Neural cell (in vitro differentiated cells): ENCODE results near the gene BCL2. TPM values are rescaled to one million over a fixed set of nuclear protein-coding genes. Genes with fewer than 3 reads are reported as not detected.

ENCODE experiments used
- H2AFZ ChIP-seq: fragments of 200-600, 300-800 bp; sonication (generic), shearing (Covaris generic); 2 replicates; pipeline ENCODE4 v1.6.0; 2014; ENCODE audit warnings: low read depth, mild to moderate bottlenecking, antibody characterized with exemption, low read length, moderate library complexity
- H3F3A ChIP-seq: fragments of 200-600 bp; shearing (Covaris generic); 2 replicates; pipeline ENCODE4 v1.6.1; 2016; ENCODE audit warnings: mild to moderate bottlenecking, moderate library complexity, mixed read lengths, antibody characterized with exemption, low read length; ENCODE audit not compliant: insufficient read depth, poor library complexity, severe bottlenecking
- H3K27ac ChIP-seq: fragments of 200-600, 300-800 bp; sonication (generic), shearing (Covaris generic); 2 replicates; pipeline ENCODE4 v1.5.1; 2014; ENCODE audit warnings: mild to moderate bottlenecking, low read length, moderate library complexity
- H3K27me3 ChIP-seq: fragments of 300-800, 200-600 bp; sonication (generic), shearing (Covaris generic); 2 replicates; pipeline ENCODE4 v1.6.0; 2014; ENCODE audit warnings: mild to moderate bottlenecking, low read depth, low read length, moderate library complexity; ENCODE audit not compliant: insufficient read depth
- H3K36me3 ChIP-seq: fragments of 300-800, 200-600 bp; sonication (generic), shearing (Covaris generic); 2 replicates; pipeline ENCODE4 v1.5.1; 2014; ENCODE audit warnings: mild to moderate bottlenecking, antibody characterized with exemption, low read length, moderate library complexity; ENCODE audit not compliant: insufficient read depth
- H3K4me2 ChIP-seq: fragments of 300-800, 200-600 bp; sonication (generic), shearing (Covaris generic); 2 replicates; pipeline ENCODE4 v1.6.0; 2014; ENCODE audit warnings: mild to moderate bottlenecking, low read length
- H3K4me3 ChIP-seq: fragments of 300-800, 200-600 bp; sonication (generic), shearing (Covaris generic); 2 replicates; pipeline ENCODE4 v1.5.1; 2014; ENCODE audit warnings: mild to moderate bottlenecking, low read length, moderate library complexity
- H3K79me2 ChIP-seq: fragments of 200-600 bp; shearing (Covaris generic); replicated peaks from 2 replicates; pipeline ENCODE4 v1.6.0; 2014; ENCODE audit warnings: mild to moderate bottlenecking, low read length, moderate library complexity; ENCODE audit not compliant: insufficient read depth
- H3K9ac ChIP-seq: fragments of 300-800, 200-600 bp; sonication (generic), shearing (Covaris generic); 2 replicates; pipeline ENCODE4 v1.6.1; 2016; ENCODE audit warnings: mild to moderate bottlenecking, low read length, mixed read lengths
- H3K9me2 ChIP-seq: fragments of 200-600 bp; shearing (Covaris generic); 2 replicates; pipeline ENCODE4 v1.6.1; 2016; ENCODE audit warnings: mild to moderate bottlenecking, low read length, mixed read lengths; ENCODE audit not compliant: insufficient read depth
- H3K9me3 ChIP-seq: fragments of 200-600, 300-800 bp; sonication (generic), shearing (Covaris generic); 2 replicates; pipeline ENCODE4 v1.6.1; 2016; ENCODE audit warnings: mild to moderate bottlenecking, mixed run types, low read length, moderate library complexity, mixed read lengths
- H4K20me1 ChIP-seq: fragments of 200-600 bp; shearing (Covaris generic); 2 replicates; pipeline ENCODE4 v1.6.1; 2016; ENCODE audit warnings: mild to moderate bottlenecking, mixed run types; ENCODE audit not compliant: insufficient read depth
- CTCF ChIP-seq: fragments of 450-650 bp; IDR thresholded peaks from 2 replicates; pipeline ENCODE4 v1.5.1; 2014; ENCODE audit warnings: antibody characterized with exemption, mild to moderate bottlenecking, moderate library complexity; ENCODE audit not compliant: poor library complexity, severe bottlenecking
- EP300 ChIP-seq: fragments of 450-650 bp; conservative IDR thresholded peaks from 2 replicates; pipeline ENCODE4 v1.6.1; 2014; ENCODE audit warnings: antibody characterized with exemption, mild to moderate bottlenecking, moderate library complexity; ENCODE audit not compliant: poor library complexity, severe bottlenecking
- EZH2 ChIP-seq: fragments of 200-600, 300-800 bp; shearing (Covaris generic), sonication (generic); IDR thresholded peaks from 2 replicates; pipeline ENCODE4 v1.6.1; 2014; ENCODE audit warnings: antibody characterized with exemption, low read length, borderline replicate concordance, mild to moderate bottlenecking; ENCODE audit not compliant: insufficient read depth, poor library complexity, severe bottlenecking
- MXI1 ChIP-seq: fragments of 450-650 bp; conservative IDR thresholded peaks from 2 replicates; pipeline ENCODE4 v1.6.1; 2014; ENCODE audit warnings: antibody characterized with exemption, mild to moderate bottlenecking; ENCODE audit not compliant: poor library complexity, severe bottlenecking
- POLR2AphosphoS5 ChIP-seq: IDR thresholded peaks from 2 replicates; pipeline ENCODE4 v1.6.1; 2012
- RAD21 ChIP-seq: fragments of 450-650 bp; conservative IDR thresholded peaks from 2 replicates; pipeline ENCODE4 v1.6.1; 2014; ENCODE audit warnings: antibody characterized with exemption, mild to moderate bottlenecking, moderate library complexity
- REST ChIP-seq: IDR thresholded peaks from 2 replicates; pipeline ENCODE4 v1.6.1; 2012; ENCODE audit warnings: borderline replicate concordance
- SMC3 ChIP-seq: fragments of 450-650 bp; conservative IDR thresholded peaks from 2 replicates; pipeline ENCODE4 v1.6.1; 2014; ENCODE audit warnings: antibody characterized with exemption, mild to moderate bottlenecking, moderate library complexity; ENCODE audit not compliant: poor library complexity
- TAF1 ChIP-seq: IDR thresholded peaks from 2 replicates; pipeline ENCODE4 v1.6.1; 2012; ENCODE audit warnings: low read depth
- polyA plus RNA-seq: library from polyadenylated mRNA; depleted of rRNA; stranded (reverse); fragments of >200 nt; gene quantifications from 2 replicates; pipeline ENCODE4 v1.2.3, GENCODE V29; 2014

Gene BCL2
- polyA plus RNA-seq, 1 donor from 2014 or later, result 3.4 TPM

- Histone ChIP-seq H3K27me3 (no peaks in the 10 kb centered on the region), H3F3A (no peaks in the 10 kb centered on the region), H3K27ac (no peak overlapping the region), H4K20me1 (no peaks in the 10 kb centered on the region), H3K9me3 (no peaks in the 10 kb centered on the region), H3K9me2 (no peaks in the 10 kb centered on the region), H3K36me3 (no peaks in the 10 kb centered on the region), H3K9ac (no peak overlapping the region), H2AFZ (no peak overlapping the region), H3K4me3 (no peak overlapping the region), H3K79me2 (no peaks in the 10 kb centered on the region), H3K4me2 (no peak overlapping the region)
- TF ChIP-seq EZH2 (no peak), REST (no peak), RAD21 (no peak), POLR2AphosphoS5 (no peak), SMC3 (no peak), TAF1 (no peak), EP300 (no peak), MXI1 (no peak), CTCF (no peak)
These were observed 178.4 kb downstream of the BCL2 start for GRCh38 chr18:63140997-63141777.

- Histone ChIP-seq H3K36me3 (no peaks in the 10 kb centered on the region), H3F3A (no peaks in the 10 kb centered on the region), H3K79me2 (no peaks in the 10 kb centered on the region), H2AFZ (no peak overlapping the region), H3K4me2 (no peak overlapping the region), H3K9me3 (no peaks in the 10 kb centered on the region), H3K4me3 (no peak overlapping the region), H3K9me2 (no peaks in the 10 kb centered on the region), H3K27ac (no peak overlapping the region), H3K27me3 (no peaks in the 10 kb centered on the region), H4K20me1 (no peaks in the 10 kb centered on the region), H3K9ac (no peak overlapping the region)
- TF ChIP-seq POLR2AphosphoS5 (no peak), SMC3 (no peak), CTCF (no peak), REST (no peak), TAF1 (no peak), EP300 (no peak), RAD21 (no peak), EZH2 (no peak), MXI1 (no peak)
These were observed 179.5 kb downstream of the BCL2 start for GRCh38 chr18:63140038-63140450.
